H9 (cell line): ENCODE measurements around the gene HAUS7. TPM values are rescaled to one million over a fixed set of nuclear protein-coding genes. Genes with fewer than 3 reads are reported as not detected.
A peak's percentile ranks its signal among the peaks of the same experiment; 100 is the strongest.

Experiments
- DNase-seq: peaks from one replicate; pipeline ENCODE4 v3.0.0-alpha.2; 2017
- H2AFZ ChIP-seq: one replicate; pipeline ENCODE4 v1.6.1; 2013; ENCODE audit warnings: mild to moderate bottlenecking, low read length, control low read depth, moderate library complexity
- H2AK5ac ChIP-seq: 2 replicates; pipeline ENCODE4 v1.6.1; 2013; ENCODE audit warnings: low read length, control low read depth, mixed read lengths; ENCODE audit not compliant: insufficient read length
- H2BK120ac ChIP-seq: one replicate; pipeline ENCODE4 v1.6.1; 2013; ENCODE audit warnings: low read depth, mild to moderate bottlenecking, low read length, control low read depth, inconsistent platforms; ENCODE audit not compliant: poor library complexity, severe bottlenecking
- H2BK12ac ChIP-seq: 2 replicates; pipeline ENCODE4 v1.6.1; 2013; ENCODE audit warnings: low read length, control low read depth, mixed read lengths, low read depth; ENCODE audit not compliant: insufficient read length
- H2BK15ac ChIP-seq: 2 replicates; pipeline ENCODE4 v1.6.1; 2013; ENCODE audit warnings: low read depth, low read length, control low read depth
- H2BK20ac ChIP-seq: one replicate; pipeline ENCODE4 v1.6.1; 2013; ENCODE audit warnings: low read depth, mild to moderate bottlenecking, low read length, control low read depth, inconsistent platforms; ENCODE audit not compliant: poor library complexity, severe bottlenecking
- H2BK5ac ChIP-seq: 2 replicates; pipeline ENCODE4 v1.6.1; 2013; ENCODE audit warnings: low read length, control low read depth, mixed read lengths; ENCODE audit not compliant: insufficient read length
- H3K14ac ChIP-seq: 2 replicates; pipeline ENCODE4 v1.6.1; 2013; ENCODE audit warnings: low read length, control low read depth; ENCODE audit not compliant: insufficient read depth
- H3K18ac ChIP-seq: 2 replicates; pipeline ENCODE4 v1.6.1; 2013; ENCODE audit warnings: low read depth, mild to moderate bottlenecking, mixed read lengths, low read length, control low read depth; ENCODE audit not compliant: insufficient read length
- H3K23ac ChIP-seq: 2 replicates; pipeline ENCODE4 v1.6.1; 2013; ENCODE audit warnings: low read length, control low read depth, mixed read lengths, low read depth; ENCODE audit not compliant: insufficient read length
- H3K23me2 ChIP-seq: 2 replicates; pipeline ENCODE4 v1.6.1; 2013; ENCODE audit warnings: low read depth, mild to moderate bottlenecking, mixed read lengths, low read length, control low read depth; ENCODE audit not compliant: insufficient read length, poor library complexity, severe bottlenecking
- H3K27ac ChIP-seq: 2 replicates; pipeline ENCODE4 v1.5.1; 2013; ENCODE audit warnings: low read length, control low read depth, mixed read lengths, low read depth; ENCODE audit not compliant: insufficient read length
- H3K27me3 ChIP-seq: 2 replicates; pipeline ENCODE4 v1.6.1; 2013; ENCODE audit warnings: low read length, control low read depth, inconsistent platforms; ENCODE audit not compliant: insufficient read depth
- H3K4ac ChIP-seq: 2 replicates; pipeline ENCODE4 v1.6.1; 2013; ENCODE audit warnings: low read depth, mild to moderate bottlenecking, control low read depth, inconsistent platforms, low read length, moderate library complexity
- H3K4me1 ChIP-seq: 2 replicates; pipeline ENCODE4 v1.6.1; 2013; ENCODE audit warnings: low read length, control low read depth, inconsistent platforms; ENCODE audit not compliant: insufficient read depth
- H3K4me2 ChIP-seq: 2 replicates; pipeline ENCODE4 v1.6.1; 2013; ENCODE audit warnings: low read length, control low read depth, mixed read lengths; ENCODE audit not compliant: insufficient read length, insufficient read depth
- H3K56ac ChIP-seq: 2 replicates; pipeline ENCODE4 v1.6.1; 2013; ENCODE audit warnings: low read depth, mild to moderate bottlenecking, mixed read lengths, low read length, control low read depth; ENCODE audit not compliant: insufficient read length
- H3K79me1 ChIP-seq: 2 replicates; pipeline ENCODE4 v1.6.1; 2013; ENCODE audit warnings: low read depth, mild to moderate bottlenecking, moderate library complexity, low read length, control low read depth, inconsistent platforms; ENCODE audit not compliant: insufficient read depth, poor library complexity, severe bottlenecking
- H3K79me2 ChIP-seq: 2 replicates; pipeline ENCODE4 v1.6.1; 2013; ENCODE audit warnings: low read length, control low read depth, inconsistent platforms; ENCODE audit not compliant: insufficient read depth
- H3K9ac ChIP-seq: 2 replicates; pipeline ENCODE4 v1.6.1; 2013; ENCODE audit warnings: low read length, control low read depth, mixed read lengths; ENCODE audit not compliant: insufficient read length; ENCODE audit errors: extremely low read depth
- H3K9me3 ChIP-seq: one replicate; pipeline ENCODE4 v1.6.1; 2013; ENCODE audit warnings: low read depth, low read length, inconsistent platforms; ENCODE audit not compliant: control insufficient read depth
- H3T11ph ChIP-seq: one replicate; pipeline ENCODE4 v1.6.1; 2013; ENCODE audit warnings: mild to moderate bottlenecking, low read length, control low read depth, inconsistent platforms
- H4K20me1 ChIP-seq: one replicate; pipeline ENCODE4 v1.6.1; 2013; ENCODE audit not compliant: control insufficient read depth, insufficient read length, insufficient read depth
- H4K5ac ChIP-seq: 2 replicates; pipeline ENCODE4 v1.6.1; 2013; ENCODE audit warnings: low read depth, mild to moderate bottlenecking, mixed read lengths, low read length, control low read depth; ENCODE audit not compliant: insufficient read length
- H4K8ac ChIP-seq: replicated peaks from 2 replicates; pipeline ENCODE4 v1.6.1; 2013; ENCODE audit warnings: low read length, control low read depth, mixed read lengths, low read depth; ENCODE audit not compliant: insufficient read length
- H4K91ac ChIP-seq: 2 replicates; pipeline ENCODE4 v1.6.1; 2013; ENCODE audit warnings: low read depth, mild to moderate bottlenecking, moderate library complexity, mixed read lengths, low read length, control low read depth; ENCODE audit not compliant: insufficient read length
- H3K27ac Mint-ChIP-seq, 3 experiments: 2 replicates in 2 of 3; 3 replicates in 1 of 3; pipeline ENCODE4 v1.8.0; 2020 to 2021; ENCODE audit warnings: mixed read lengths in 3 of 3, mild to moderate bottlenecking in 1 of 3, moderate library complexity in 1 of 3
- H3K27me3 Mint-ChIP-seq: 2 replicates; pipeline ENCODE4 v1.8.0; 2021; ENCODE audit warnings: low read depth, mild to moderate bottlenecking, moderate library complexity, mixed read lengths
- H3K36me3 Mint-ChIP-seq, 3 experiments: 2 replicates in 2 of 3; 3 replicates in 1 of 3; pipeline ENCODE4 v1.8.0; 2020 to 2021; ENCODE audit warnings: low read depth in 3 of 3, mixed read lengths in 3 of 3; ENCODE audit not compliant: insufficient read depth in 1 of 3
- H3K4me1 Mint-ChIP-seq, 2 experiments: 2 replicates each; pipeline ENCODE4 v1.8.0; 2020; ENCODE audit warnings: mixed read lengths in 2 of 2
- H3K4me3 Mint-ChIP-seq, 2 experiments: 2 replicates in 1 of 2; 3 replicates in 1 of 2; pipeline ENCODE4 v1.8.0; 2020 to 2021; ENCODE audit warnings: mild to moderate bottlenecking in 2 of 2, mixed read lengths in 2 of 2, moderate library complexity in 1 of 2
- H3K9me3 Mint-ChIP-seq, 2 experiments: 2 replicates in 1 of 2; 3 replicates in 1 of 2; pipeline ENCODE4 v1.8.0; 2020; ENCODE audit warnings: mild to moderate bottlenecking in 2 of 2, mixed read lengths in 2 of 2, moderate library complexity in 1 of 2
- WGBS: extraction: QIAGEN DNeasy Blood & Tissue Kit; methylation state at CpG from one replicate; pipeline ENCODE4 v1.1.7; 2013; ENCODE audit warnings: missing lambda C conversion rate, low lambda C conversion rate, mixed read lengths; ENCODE audit not compliant: insufficient read length; ENCODE audit errors: extremely low coverage; 5-methylcytosine and 5-hydroxymethylcytosine counted together
- total RNA-seq: library from RNA; stranded (reverse); gene quantifications from 2 replicates; pipeline ENCODE4 v1.2.1, GENCODE V29; 2021
- TF ChIP-seq, protein P1 (sequence below): fragments of 200-600 bp; sonication (generic); conservative IDR thresholded peaks from 3 replicates; pipeline ENCODE4 v1.8.0; 2021; ENCODE audit warnings: antibody characterized with exemption, mild to moderate bottlenecking

HAUS7 gene
- total RNA-seq, 1 experiment from 2014 or later: 45.3 TPM

DNA sequence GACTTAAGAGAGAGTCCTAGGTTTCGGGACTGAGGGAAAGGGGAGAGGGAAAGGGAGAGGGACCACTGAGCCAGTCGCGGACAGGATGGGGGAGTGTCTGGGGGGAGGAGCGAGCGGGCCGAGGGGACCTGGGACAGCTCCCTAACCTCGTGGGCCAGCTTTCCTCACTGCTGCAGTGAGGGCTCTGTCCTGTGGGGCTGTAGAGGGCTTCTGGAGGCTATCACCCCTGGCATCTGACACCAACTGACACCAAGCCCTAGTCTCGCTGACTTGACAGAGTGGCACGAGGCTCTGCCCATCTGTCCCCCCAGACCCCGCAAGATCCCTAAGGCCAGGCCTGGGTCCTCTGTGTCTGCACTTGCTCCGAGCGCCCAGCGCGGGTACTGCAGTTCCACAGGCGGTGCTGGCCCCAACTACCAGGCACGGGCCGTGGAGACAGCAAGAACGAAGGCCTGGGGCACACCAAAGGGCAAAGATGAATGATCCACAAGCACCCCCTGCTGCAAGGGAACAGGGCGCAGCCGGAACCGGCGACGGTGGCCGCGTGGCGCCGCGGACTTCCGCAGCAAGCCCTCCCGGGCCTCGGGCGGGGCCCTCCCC, 465 bp downstream of the HAUS7 start:
- Histone ChIP-seq H2BK12ac (no peak overlapping the region), H2BK20ac (no peak overlapping the region), H4K8ac (no peak overlapping the region), H3K56ac (no peak overlapping the region), H3K4me2 (peak overlapping the region; percentile 77), H3T11ph (no peak overlapping the region), H3K18ac (peak overlapping the region; percentile 62), H2AK5ac (no peak overlapping the region), H3K4me1 (no peaks in the 10 kb centered on the region), H4K91ac (no peak overlapping the region), H3K23me2 (peaks cover 9% of the 10 kb centered on the region), H2BK15ac (no peak overlapping the region), H3K9ac (peak overlapping the region; percentile 72), H4K20me1 (no peaks in the 10 kb centered on the region), H4K5ac (no peak overlapping the region), H3K23ac (no peak overlapping the region), H3K79me2 (no peaks in the 10 kb centered on the region; the same call in 1 of the 2 replicates), H2BK5ac (no peak overlapping the region), H3K27ac (no peak overlapping the region), H3K4ac (no peak overlapping the region), H2BK120ac (no peak overlapping the region), H3K27me3 (no peaks in the 10 kb centered on the region), H3K79me1 (no peaks in the 10 kb centered on the region), H2AFZ (no peak overlapping the region), H3K14ac (no peak overlapping the region), H3K9me3 (peaks cover 18% of the 10 kb centered on the region)
- Mint-ChIP-seq H3K27ac (no peak overlapping the region), H3K36me3 (peaks cover 11 to 17% (median 16%) of the 10 kb centered on the region in 3 experiments), H3K4me1 (no peaks in the 10 kb centered on the region; a peak in 1 of 4 replicates), H3K9me3 (peaks cover 44 to 77% of the 10 kb centered on the region in 2 experiments), H3K4me3 (peak overlapping the region; percentile 81 to 87), H3K27me3 (peaks cover 18% of the 10 kb centered on the region)
- TF ChIP-seq, protein P1, sequence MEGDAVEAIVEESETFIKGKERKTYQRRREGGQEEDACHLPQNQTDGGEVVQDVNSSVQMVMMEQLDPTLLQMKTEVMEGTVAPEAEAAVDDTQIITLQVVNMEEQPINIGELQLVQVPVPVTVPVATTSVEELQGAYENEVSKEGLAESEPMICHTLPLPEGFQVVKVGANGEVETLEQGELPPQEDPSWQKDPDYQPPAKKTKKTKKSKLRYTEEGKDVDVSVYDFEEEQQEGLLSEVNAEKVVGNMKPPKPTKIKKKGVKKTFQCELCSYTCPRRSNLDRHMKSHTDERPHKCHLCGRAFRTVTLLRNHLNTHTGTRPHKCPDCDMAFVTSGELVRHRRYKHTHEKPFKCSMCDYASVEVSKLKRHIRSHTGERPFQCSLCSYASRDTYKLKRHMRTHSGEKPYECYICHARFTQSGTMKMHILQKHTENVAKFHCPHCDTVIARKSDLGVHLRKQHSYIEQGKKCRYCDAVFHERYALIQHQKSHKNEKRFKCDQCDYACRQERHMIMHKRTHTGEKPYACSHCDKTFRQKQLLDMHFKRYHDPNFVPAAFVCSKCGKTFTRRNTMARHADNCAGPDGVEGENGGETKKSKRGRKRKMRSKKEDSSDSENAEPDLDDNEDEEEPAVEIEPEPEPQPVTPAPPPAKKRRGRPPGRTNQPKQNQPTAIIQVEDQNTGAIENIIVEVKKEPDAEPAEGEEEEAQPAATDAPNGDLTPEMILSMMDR: 0 out of 3 replicates have a peak, but pooled peaks have one; percentile 19
- no peak for DNase-seq
- WGBS: no CpG with 5 or more reads among the region's 32 CpGs
